Measurements from ENCODE around the gene TMEM121. TPM values are rescaled to one million over a fixed set of nuclear protein-coding genes. Genes with fewer than 3 reads are reported as not detected.
"Not testable (repeated sequence)": the region's sequence is repeated elsewhere in the genome, so short reads cannot be mapped to it uniquely, and the experiment has no call there.

The TMEM121 gene
- total RNA-seq, 2 donors from 2014 or later = 11.1 to 15.7 TPM

DNA sequence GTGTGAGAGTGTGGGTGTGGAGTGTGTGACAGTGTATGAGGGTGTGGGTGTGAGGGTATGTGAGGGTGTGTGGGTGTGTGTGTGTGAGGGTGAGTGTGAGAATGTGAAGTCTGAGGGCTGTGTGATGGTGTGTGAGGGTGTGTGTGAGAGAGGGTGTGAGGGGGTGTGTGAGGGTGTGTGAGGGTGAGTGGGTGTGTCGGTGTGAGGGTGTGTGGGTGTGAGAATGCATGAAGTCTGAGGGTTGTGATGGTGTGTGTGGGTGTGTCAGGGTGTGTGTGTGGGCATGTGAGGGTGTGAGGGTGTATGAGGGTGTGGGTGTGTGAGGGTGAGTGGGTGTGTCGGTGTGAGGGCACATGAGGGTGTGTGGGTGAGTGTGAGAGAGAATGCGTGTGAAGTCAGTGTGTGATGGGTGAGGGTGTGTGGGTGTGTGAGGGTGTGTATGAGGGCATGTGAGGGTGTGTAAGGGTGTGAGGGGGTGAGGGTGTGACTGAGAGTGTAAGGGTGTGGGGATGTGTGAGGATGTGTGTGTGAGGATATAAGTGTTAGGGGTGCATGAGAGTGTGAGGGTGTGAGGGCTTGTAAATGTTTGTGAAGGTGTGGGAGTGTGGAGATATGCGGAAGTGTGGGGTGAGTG lies 36.4 kb downstream of the TMEM121 start:
- H3K27me3 ChIP-seq (replicated peaks; ENCODE audit: insufficient read depth) = no peaks in the 10 kb centered on the region
- TF ChIP-seq, protein P1, sequence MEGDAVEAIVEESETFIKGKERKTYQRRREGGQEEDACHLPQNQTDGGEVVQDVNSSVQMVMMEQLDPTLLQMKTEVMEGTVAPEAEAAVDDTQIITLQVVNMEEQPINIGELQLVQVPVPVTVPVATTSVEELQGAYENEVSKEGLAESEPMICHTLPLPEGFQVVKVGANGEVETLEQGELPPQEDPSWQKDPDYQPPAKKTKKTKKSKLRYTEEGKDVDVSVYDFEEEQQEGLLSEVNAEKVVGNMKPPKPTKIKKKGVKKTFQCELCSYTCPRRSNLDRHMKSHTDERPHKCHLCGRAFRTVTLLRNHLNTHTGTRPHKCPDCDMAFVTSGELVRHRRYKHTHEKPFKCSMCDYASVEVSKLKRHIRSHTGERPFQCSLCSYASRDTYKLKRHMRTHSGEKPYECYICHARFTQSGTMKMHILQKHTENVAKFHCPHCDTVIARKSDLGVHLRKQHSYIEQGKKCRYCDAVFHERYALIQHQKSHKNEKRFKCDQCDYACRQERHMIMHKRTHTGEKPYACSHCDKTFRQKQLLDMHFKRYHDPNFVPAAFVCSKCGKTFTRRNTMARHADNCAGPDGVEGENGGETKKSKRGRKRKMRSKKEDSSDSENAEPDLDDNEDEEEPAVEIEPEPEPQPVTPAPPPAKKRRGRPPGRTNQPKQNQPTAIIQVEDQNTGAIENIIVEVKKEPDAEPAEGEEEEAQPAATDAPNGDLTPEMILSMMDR (IDR thresholded peaks at IDR 0.05) = no peak
- TF ChIP-seq POLR2AphosphoS5 (IDR thresholded peaks at IDR 0.05) (no peak), POLR2A (IDR thresholded peaks at IDR 0.05) (no peak)
- 95% methylated on average over 4 of the region's 4 CpGs for WGBS
- H3K36me3 ChIP-seq = no peaks in the 10 kb centered on the region
- intact Hi-C loops (cut with DNase I) = no loop called here
- DNase-seq (ENCODE audit: low spot score) = no peak
- no peaks in the 10 kb centered on the region for H3K9me3 ChIP-seq
- no peaks in the 10 kb centered on the region for H3K4me1 ChIP-seq (replicated peaks)
- H3K27ac ChIP-seq = no peak overlapping the region
- no peak overlapping the region for H3K4me3 ChIP-seq

DNA sequence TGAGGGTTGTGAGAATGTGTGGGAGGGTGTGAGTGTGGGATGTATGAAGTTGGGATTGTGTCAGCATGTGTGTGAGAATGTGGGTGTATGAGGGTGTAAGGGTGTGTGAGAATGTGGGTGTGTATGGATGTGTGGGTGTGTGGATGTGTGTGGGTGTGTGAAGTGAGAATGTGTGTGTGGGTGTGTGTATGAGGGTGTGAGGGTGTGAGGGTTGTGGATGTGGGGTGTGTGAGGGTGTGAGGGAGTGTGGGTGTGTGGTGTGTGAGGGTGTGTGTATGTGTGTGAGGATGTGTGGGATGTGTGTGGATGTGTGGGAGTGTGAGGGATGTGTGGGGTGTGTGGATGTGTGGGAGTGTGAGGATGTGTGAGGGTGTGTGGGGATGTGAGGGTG lies 37.0 kb downstream of the TMEM121 start:
- no peak overlapping the region for H3K4me3 ChIP-seq
- TF ChIP-seq POLR2AphosphoS5 (IDR thresholded peaks at IDR 0.05) = no peak
- no peak for TF ChIP-seq POLR2A (IDR thresholded peaks at IDR 0.05)
- TF ChIP-seq, protein P1 (IDR thresholded peaks at IDR 0.05) = no peak
- intact Hi-C loops (cut with DNase I) = no loop called here
- H3K27ac ChIP-seq = no peak overlapping the region
- H3K4me1 ChIP-seq (replicated peaks) = no peaks in the 10 kb centered on the region
- no peaks in the 10 kb centered on the region for H3K27me3 ChIP-seq (replicated peaks; ENCODE audit: insufficient read depth)
- no peaks in the 10 kb centered on the region for H3K9me3 ChIP-seq
- DNase-seq (ENCODE audit: low spot score) = no peak
- H3K36me3 ChIP-seq = no peaks in the 10 kb centered on the region

DNA sequence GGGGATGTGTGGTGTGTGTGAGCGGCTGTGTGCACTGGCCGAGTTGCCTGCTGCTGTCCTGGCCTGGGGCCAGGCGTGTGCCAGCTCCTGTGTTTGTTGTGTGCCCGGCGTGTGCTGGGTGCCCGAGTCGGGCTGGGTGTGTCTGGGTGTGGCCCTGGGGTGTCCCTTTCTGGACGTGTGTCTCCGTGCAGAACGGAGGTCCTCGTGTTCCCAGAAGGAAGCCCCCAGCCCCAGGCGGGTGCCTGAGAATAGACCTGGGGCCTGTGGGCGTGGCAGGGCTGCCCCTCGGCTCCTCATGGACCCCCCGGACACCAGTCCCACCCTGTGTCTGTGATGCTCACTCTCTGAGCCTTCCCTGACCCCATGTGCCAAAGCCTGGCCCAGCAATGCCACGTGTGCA lies 38.2 kb downstream of the TMEM121 start:
- H3K27me3 ChIP-seq (replicated peaks; ENCODE audit: insufficient read depth); DNase-seq (ENCODE audit: low spot score); H3K36me3 ChIP-seq; H3K4me3 ChIP-seq; intact Hi-C loops (cut with DNase I); H3K9me3 ChIP-seq; H3K27ac ChIP-seq; H3K4me1 ChIP-seq (replicated peaks): not testable (repeated sequence)
- 43% methylated on average over 12 of the region's 16 CpGs for WGBS

DNA sequence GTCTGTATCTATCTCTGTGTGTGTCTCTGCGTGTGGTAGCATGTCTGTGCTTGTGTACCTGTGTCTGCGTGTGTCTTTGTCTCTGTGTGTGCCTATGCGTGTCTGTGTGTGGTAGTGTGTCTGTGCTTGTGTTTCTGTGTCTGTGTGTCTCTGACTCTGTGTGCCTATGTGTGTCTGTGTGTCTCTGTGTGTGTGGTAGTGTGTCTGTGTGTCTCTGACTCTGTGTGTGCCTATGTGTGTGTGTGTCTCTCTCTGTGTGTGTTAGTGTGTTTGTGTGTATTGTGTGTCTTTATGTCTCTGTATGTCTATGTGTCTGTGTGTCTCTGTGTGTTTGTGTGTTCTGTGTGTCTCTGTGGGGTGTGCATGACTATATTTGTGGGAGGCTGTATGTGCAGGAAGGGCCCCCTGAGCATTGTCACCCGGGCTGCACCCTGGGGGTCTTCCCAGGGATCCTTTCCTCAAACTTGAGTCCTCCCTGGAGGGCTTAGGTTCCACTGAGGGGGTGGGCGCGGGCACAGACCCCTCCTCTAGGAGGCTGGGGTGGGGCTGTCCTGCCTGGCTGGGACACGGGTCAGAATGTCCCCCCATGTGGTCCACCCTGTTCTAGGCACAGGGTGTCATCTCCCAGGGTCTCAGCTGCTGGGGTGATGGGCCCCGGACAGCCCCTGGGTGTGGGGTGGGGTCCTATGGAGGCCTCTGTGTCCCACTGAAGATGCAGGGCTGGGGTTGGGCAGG lies 39.0 kb downstream of the TMEM121 start:
- 71% methylated on average over 4 of the region's 8 CpGs for WGBS
- H3K27me3 ChIP-seq (replicated peaks; ENCODE audit: insufficient read depth); H3K4me1 ChIP-seq (replicated peaks); H3K27ac ChIP-seq; DNase-seq (ENCODE audit: low spot score); intact Hi-C loops (cut with DNase I); H3K36me3 ChIP-seq; H3K9me3 ChIP-seq; H3K4me3 ChIP-seq: not testable (repeated sequence)

DNA sequence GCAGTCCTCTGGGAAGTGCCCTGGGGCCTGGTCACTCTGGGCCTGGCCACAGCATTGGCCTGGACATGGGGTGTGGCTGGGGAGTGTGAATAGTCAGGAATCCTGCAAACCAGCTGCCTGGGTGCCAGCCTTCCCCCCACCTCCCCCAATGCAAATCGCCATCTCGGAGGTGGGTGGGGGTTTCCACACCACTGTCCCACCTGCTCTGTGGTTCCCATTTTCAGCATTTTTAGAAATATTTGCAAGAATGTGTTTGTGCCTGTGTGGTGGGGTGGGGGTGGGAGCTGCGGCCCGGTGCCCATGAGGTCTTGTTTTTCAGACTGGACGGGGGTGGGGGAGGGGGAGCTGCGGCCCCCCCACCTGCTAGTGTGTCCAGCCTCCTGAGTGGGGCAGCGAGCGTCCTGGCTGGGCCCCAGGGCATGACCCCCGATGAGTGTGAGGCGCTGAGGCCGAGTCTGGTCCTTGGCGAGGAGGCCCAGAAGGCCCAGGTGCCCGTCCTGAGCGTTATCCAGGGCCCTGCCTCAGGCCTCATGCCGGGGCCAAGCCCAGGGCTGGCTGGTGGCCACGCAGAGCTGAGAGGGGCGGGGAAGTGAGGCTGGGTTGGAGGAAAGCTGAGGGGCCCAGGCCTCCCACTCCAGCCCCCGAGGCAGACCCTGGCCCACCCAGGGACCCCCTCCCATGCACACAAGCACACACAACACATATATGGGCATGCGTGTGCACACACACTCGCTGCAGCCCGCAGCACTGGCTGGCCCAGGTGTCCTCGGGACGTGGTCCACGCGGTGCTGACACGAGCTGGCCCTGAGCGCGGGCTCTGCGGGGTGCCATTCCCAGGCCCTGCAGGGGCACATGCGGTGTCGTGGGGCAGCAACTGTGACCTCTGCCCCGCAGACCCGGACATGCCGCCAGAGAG lies 40.1 kb downstream of the TMEM121 start:
- H3K4me3 ChIP-seq; H3K27ac ChIP-seq; H3K27me3 ChIP-seq (replicated peaks; ENCODE audit: insufficient read depth); intact Hi-C loops (cut with DNase I); DNase-seq (ENCODE audit: low spot score); H3K4me1 ChIP-seq (replicated peaks); H3K9me3 ChIP-seq; H3K36me3 ChIP-seq: not testable (repeated sequence)
- WGBS = 88% methylated on average over 18 of the region's 34 CpGs

DNA sequence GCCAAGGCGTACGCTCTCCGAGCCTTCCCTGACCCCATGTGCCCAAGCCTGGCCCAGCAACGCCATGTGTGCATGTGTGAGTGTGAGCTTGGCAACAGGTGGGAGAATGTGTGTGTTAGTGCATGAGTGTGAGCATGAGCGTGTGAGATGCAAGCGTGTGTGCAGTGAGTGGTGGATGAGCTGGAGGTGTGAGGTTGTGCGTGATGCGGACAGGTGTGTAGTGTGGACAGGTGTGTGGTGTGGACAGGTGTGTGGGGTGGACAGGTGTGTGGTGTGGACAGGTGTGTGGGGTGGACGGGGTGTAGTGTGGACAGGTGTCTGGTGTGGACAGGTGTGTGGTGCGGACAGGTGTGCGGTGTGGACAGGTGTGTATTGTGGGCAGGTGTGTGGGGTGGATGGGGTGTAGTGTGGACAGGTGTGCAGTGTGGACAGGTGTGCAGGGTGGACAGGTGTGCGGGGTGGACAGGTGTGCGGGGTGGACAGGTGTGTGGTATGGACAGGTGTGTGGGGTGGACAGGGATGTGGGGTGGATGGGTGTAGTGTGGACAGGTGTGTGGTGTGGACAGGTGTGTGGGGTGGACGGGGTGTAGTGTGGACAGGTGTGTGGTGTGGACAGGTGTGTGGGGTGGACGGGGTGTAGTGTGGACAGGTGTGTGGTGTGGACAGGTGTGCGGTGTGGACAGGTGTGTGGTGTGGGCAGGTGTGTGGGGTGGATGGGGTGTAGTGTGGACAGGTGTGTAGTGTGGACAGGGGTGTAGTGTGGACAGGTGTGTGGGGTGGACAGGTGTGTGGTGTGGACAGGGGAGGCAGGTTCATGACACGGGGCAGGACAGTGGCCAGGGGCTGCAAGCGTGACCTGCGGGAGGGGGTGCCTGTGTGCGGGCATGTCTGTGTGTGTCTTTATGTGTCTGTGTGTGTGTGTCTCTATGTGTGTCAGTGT lies 41.1 kb downstream of the TMEM121 start:
- WGBS = 83% methylated on average over 20 of the region's 20 CpGs
- H3K9me3 ChIP-seq; DNase-seq (ENCODE audit: low spot score); H3K4me1 ChIP-seq (replicated peaks); H3K27ac ChIP-seq; H3K36me3 ChIP-seq; H3K4me3 ChIP-seq; H3K27me3 ChIP-seq (replicated peaks; ENCODE audit: insufficient read depth); intact Hi-C loops (cut with DNase I): not testable (repeated sequence)

DNA sequence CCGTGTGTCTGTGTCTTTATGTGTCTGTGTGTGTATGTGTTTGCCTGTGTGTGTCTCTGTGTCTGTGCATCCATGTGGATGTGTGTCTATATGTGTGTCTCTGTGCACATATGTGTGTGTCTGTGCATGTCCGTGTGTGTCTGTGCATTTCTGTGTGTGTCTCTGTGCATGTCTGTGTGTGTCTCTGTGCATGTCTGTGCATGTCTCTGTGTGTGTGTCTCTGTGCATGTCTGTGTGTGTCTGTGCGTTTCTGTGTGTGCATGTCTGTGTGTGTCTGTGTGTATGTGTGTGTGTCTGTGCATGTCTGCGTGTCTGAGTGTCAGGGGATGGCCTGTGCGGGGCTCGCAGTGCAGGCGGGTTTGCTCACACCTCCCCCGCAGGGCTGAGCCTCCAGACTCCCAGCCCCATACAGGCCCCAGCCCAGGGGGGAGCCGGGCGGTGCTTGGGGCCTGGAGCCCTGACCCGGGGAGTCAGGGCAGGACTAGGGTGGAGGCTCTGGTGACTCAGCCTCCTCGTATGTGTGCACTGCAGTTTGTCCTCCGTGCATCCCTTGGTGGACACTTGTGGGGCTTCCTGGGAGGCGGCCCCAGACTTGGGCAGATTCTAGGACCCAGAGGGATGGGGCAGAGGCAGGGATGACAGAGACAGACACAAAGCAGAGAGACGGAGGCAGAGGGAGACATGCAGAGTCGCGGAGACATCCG lies 41.9 kb downstream of the TMEM121 start:
- H3K27me3 ChIP-seq (replicated peaks; ENCODE audit: insufficient read depth); H3K27ac ChIP-seq; intact Hi-C loops (cut with DNase I); H3K4me3 ChIP-seq; H3K36me3 ChIP-seq; DNase-seq (ENCODE audit: low spot score); H3K4me1 ChIP-seq (replicated peaks); H3K9me3 ChIP-seq: not testable (repeated sequence)
- 44% methylated on average over 11 of the region's 18 CpGs for whole genome bisulfite sequencing

Measured in prostate gland (tissue), 2 donors.